SK-N-SH (cell line): Measurements from ENCODE around the gene CCDC91. TPM values are rescaled to one million over a fixed set of nuclear protein-coding genes. Genes with fewer than 3 reads are reported as not detected.

Experiments
- CTCF ChIA-PET: fragments of 300-600, 350-600 bp; formaldehyde crosslinking; extraction: SDS; loops from one replicate; lab custom pipeline; 2021; lab: Yijun Ruan, JAX
- POLR2A ChIA-PET: fragments of 350-600 bp; sonication (Branson Sonifier 250); formaldehyde crosslinking; extraction: SDS; loops from one replicate; lab custom pipeline; 2020; ENCODE audit warnings: antibody characterized with exemption, inconsistent platforms; lab: Yijun Ruan, JAX
- DNase-seq: peaks from one replicate; pipeline ENCODE4 v3.0.0; 2012
- H2AFZ ChIP-seq: fragments of 200-600 bp; sonication (generic); 2 replicates; pipeline ENCODE4 v1.8.1; 2016; ENCODE audit warnings: antibody characterized with exemption, mild to moderate bottlenecking, low read depth
- H3F3A ChIP-seq: fragments of 200-600 bp; sonication (generic); replicated peaks from 2 replicates; pipeline ENCODE3; 2016; ENCODE audit warnings: antibody characterized with exemption, mild to moderate bottlenecking; ENCODE audit not compliant: insufficient read depth
- H3K27ac ChIP-seq, 2 experiments: fragments of 200-500 bp in 1 of 2; fragments of 200-600 bp in 1 of 2; sonication (Bioruptor generic) in 1 of 2; sonication (generic), shearing (Covaris generic) in 1 of 2; 2 replicates each; pipeline versions ENCODE4 v1.5.1 to v1.6.1; 2014 to 2016; ENCODE audit warnings: low read depth in 2 of 2, inconsistent platforms in 1 of 2, low read length in 1 of 2, mild to moderate bottlenecking in 1 of 2, mixed read lengths in 1 of 2
- H3K27me3 ChIP-seq: fragments of 200-600 bp; sonication (generic), shearing (Covaris generic); 2 replicates; pipeline ENCODE4 v1.6.1; 2016; ENCODE audit warnings: mixed run types; ENCODE audit not compliant: insufficient read depth
- H3K36me3 ChIP-seq, 2 experiments: fragments of 200-500 bp in 1 of 2; fragments of 200-600 bp in 1 of 2; sonication (Bioruptor generic) in 1 of 2; sonication (generic) in 1 of 2; replicated peaks in 1 of 2; 2 replicates each; pipeline versions ENCODE3 to v1.5.1; 2014 to 2016; ENCODE audit warnings: low read length in 1 of 2, mild to moderate bottlenecking in 1 of 2; ENCODE audit not compliant: insufficient read depth in 2 of 2, control insufficient read depth in 1 of 2
- H3K4me1 ChIP-seq, 2 experiments: fragments of 200-500 bp in 1 of 2; fragments of 200-600 bp in 1 of 2; sonication (Bioruptor generic) in 1 of 2; sonication (generic), shearing (Covaris generic) in 1 of 2; 2 replicates each; pipeline versions ENCODE4 v1.5.1 to v1.6.1; 2014 to 2016; ENCODE audit warnings: low read depth in 1 of 2, low read length in 1 of 2, mixed run types in 1 of 2; ENCODE audit not compliant: insufficient read depth in 2 of 2, control insufficient read depth in 1 of 2
- H3K4me2 ChIP-seq: fragments of 200-600 bp; sonication (generic), shearing (Covaris generic); 2 replicates; pipeline ENCODE4 v1.6.1; 2017; ENCODE audit warnings: mixed run types
- H3K4me3 ChIP-seq, 2 experiments: fragments of 200-500 bp in 1 of 2; fragments of 200-600 bp in 1 of 2; sonication (Bioruptor generic) in 1 of 2; sonication (generic), shearing (Covaris generic) in 1 of 2; 2 replicates each; pipeline versions ENCODE4 v1.5.1 to v1.8.1; 2014 to 2016; ENCODE audit warnings: low read depth in 2 of 2, inconsistent platforms in 1 of 2, low read length in 1 of 2, mild to moderate bottlenecking in 1 of 2, mixed read lengths in 1 of 2, moderate library complexity in 1 of 2
- H3K79me2 ChIP-seq: fragments of 200-600 bp; sonication (generic); 2 replicates; pipeline ENCODE4 v1.8.1; 2017; ENCODE audit warnings: mild to moderate bottlenecking; ENCODE audit not compliant: insufficient read depth
- H3K9ac ChIP-seq: fragments of 200-600 bp; sonication (generic); 2 replicates; pipeline ENCODE4 v1.6.1; 2017; ENCODE audit warnings: mixed run types
- H3K9me2 ChIP-seq: fragments of 200-600 bp; sonication (generic); 2 replicates; pipeline ENCODE4 v1.6.1; 2017; ENCODE audit warnings: mixed run types
- H3K9me3 ChIP-seq: fragments of 200-600 bp; sonication (generic); 2 replicates; pipeline ENCODE4 v1.6.1; 2017; ENCODE audit warnings: mixed run types, mild to moderate bottlenecking, moderate library complexity
- H4K20me1 ChIP-seq: fragments of 200-600 bp; sonication (generic); 2 replicates; pipeline ENCODE4 v1.6.1; 2017; ENCODE audit warnings: mild to moderate bottlenecking, mixed run types; ENCODE audit not compliant: insufficient read depth
- CHD2 ChIP-seq: fragments of 150-350 bp; IDR thresholded peaks from 2 replicates; pipeline ENCODE4 v1.6.1; 2018; ENCODE audit warnings: low read length; ENCODE audit not compliant: partially characterized antibody
- ELF1 ChIP-seq: IDR thresholded peaks from 2 replicates; pipeline ENCODE4 v1.4.0; 2012
- EP300 ChIP-seq, 2 experiments: IDR thresholded peaks; 2 replicates each; pipeline versions ENCODE4 v1.4.0 to v1.6.1; 2012; ENCODE audit warnings: borderline replicate concordance in 1 of 2, low read depth in 1 of 2, low read length in 1 of 2
- GABPA ChIP-seq: IDR thresholded peaks from 2 replicates; pipeline ENCODE4 v1.4.0; 2012; ENCODE audit warnings: low read depth, mild to moderate bottlenecking
- MAX ChIP-seq: IDR thresholded peaks from 2 replicates; pipeline ENCODE4 v1.4.0; 2012; ENCODE audit warnings: low read depth
- NFIC ChIP-seq: IDR thresholded peaks from 2 replicates; pipeline ENCODE4 v1.4.0; 2012; ENCODE audit warnings: borderline replicate concordance
- PBX3 ChIP-seq: IDR thresholded peaks from 2 replicates; pipeline ENCODE4; 2012
- RAD21 ChIP-seq: IDR thresholded peaks from 2 replicates; pipeline ENCODE4 v1.6.1; 2012; ENCODE audit warnings: mild to moderate bottlenecking, low read length
- RCOR1 ChIP-seq: fragments of 150-350 bp; IDR thresholded peaks from 2 replicates; pipeline ENCODE4 v1.6.1; 2017; ENCODE audit warnings: antibody characterized with exemption, low read length
- RXRA ChIP-seq: IDR thresholded peaks from 2 replicates; pipeline ENCODE4 v1.4.0; 2012; ENCODE audit warnings: low read depth, mild to moderate bottlenecking, borderline replicate concordance
- SMC3 ChIP-seq: IDR thresholded peaks from 2 replicates; pipeline ENCODE4 v1.6.1; 2012; ENCODE audit warnings: low read depth, low read length, improper control_type of control experiment
- TCF12 ChIP-seq: IDR thresholded peaks from 2 replicates; pipeline ENCODE4 v1.4.0; 2012
- USF1 ChIP-seq: IDR thresholded peaks from 2 replicates; pipeline ENCODE4 v1.4.0; 2012; ENCODE audit warnings: low read depth, borderline replicate concordance
- USF2 ChIP-seq: fragments of 150-350 bp; IDR thresholded peaks from 2 replicates; pipeline ENCODE4 v1.6.1; 2017; ENCODE audit warnings: antibody characterized with exemption, low read length, low read depth, borderline replicate concordance
- ZBTB33 ChIP-seq: IDR thresholded peaks from 2 replicates; pipeline ENCODE4 v1.4.0; 2012; ENCODE audit warnings: low read depth, borderline replicate concordance
- WGBS: methylation state at CpG from one replicate; pipeline ENCODE4 v1.1.6; 2017; ENCODE audit warnings: low lambda C conversion rate; 5-methylcytosine and 5-hydroxymethylcytosine counted together
- polyA plus RNA-seq, 3 experiments: library from polyadenylated mRNA; depleted of rRNA; stranded (reverse); fragments of >200 nt; gene quantifications; 2 replicates each; pipeline ENCODE4 v1.2.3, GENCODE V29; 2012

Gene CCDC91
- polyA plus RNA-seq, 1 of the 3 experiments (the other 2 are of a cell fraction) = 13.0 TPM

GRCh38 chr12:28540324-28540714 is 350.1 kb downstream of the CCDC91 start (continued):
- TF ChIP-seq USF1 (no peak), RXRA (no peak), NFIC (no peak), RAD21 (no peak), RCOR1 (no peak), TCF12 (no peak)

- Histone ChIP-seq H3K9me2 (0 out of 2 replicates have a peak, but pooled peaks cover 7% of the 10 kb centered on the region), H4K20me1 (no peaks in the 10 kb centered on the region), H2AFZ (no peak overlapping the region), H3F3A (no peaks in the 10 kb centered on the region), H3K4me1 (no peaks in the 10 kb centered on the region; a peak in 1 of 4 replicates), H3K36me3 (no peaks in the 10 kb centered on the region), H3K4me3 (no peak overlapping the region), H3K79me2 (no peaks in the 10 kb centered on the region), H3K9me3 (no peaks in the 10 kb centered on the region; the same call in 1 of the 2 replicates), H3K27ac (no peak overlapping the region), H3K9ac (no peak overlapping the region), H3K27me3 (no peaks in the 10 kb centered on the region), H3K4me2 (no peak overlapping the region)
- ChIA-PET CTCF (interaction anchor here (0.6 to 2.3 kb wide), 2 partner anchors 9 to 516 kb away, joined by 3 to 5 read pairs; no protein-coding TSS in a partner anchor), POLR2A (interaction anchor here (0.6 kb wide), 1 partner anchor 1257 kb away, joined by 3 read pairs; no protein-coding TSS in a partner anchor)
- TF ChIP-seq RCOR1 (no peak), TCF12 (no peak), EP300 (IDR thresholded peaks at IDR 0.05; ENCODE audit: borderline replicate concordance in 1 of 2, low read depth in 1 of 2, low read length in 1 of 2) (no peak), NFIC (no peak), MAX (no peak), GABPA (no peak), ZBTB33 (no peak), PBX3 (no peak), CHD2 (no peak), RXRA (no peak), SMC3 (no peak), USF2 (no peak), RAD21 (no peak), ELF1 (no peak)
- no peak for DNase-seq
- WGBS = 91% methylated on average over 10 of the region's 10 CpGs
These were observed 353.0 kb downstream of the CCDC91 start for GRCh38 chr12:28543021-28543890.
